A549 (cell line): ENCODE data around the gene AMOTL1.

Source experiments
- CTCF ChIP-seq: fragments of >200 bp; sonication (Bioruptor Twin); formaldehyde crosslinking; IDR thresholded peaks from 3 replicates; pipeline ENCODE4 v1.5.1; 2016
- EHMT2 ChIP-seq: fragments of 200-600 bp; sonication (generic); IDR thresholded peaks from 2 replicates; pipeline ENCODE4 v1.6.1; 2016; ENCODE audit warnings: antibody characterized with exemption, low read depth, mild to moderate bottlenecking, moderate library complexity
- EP300 ChIP-seq, 2 experiments: fragments of >200 bp; sonication (Bioruptor Twin); formaldehyde crosslinking; IDR thresholded peaks; 2 replicates in 1 of 2; 3 replicates in 1 of 2; pipeline ENCODE4 v1.6.1; 2016 to 2017
- GATA3 ChIP-seq: IDR thresholded peaks from 2 replicates; pipeline ENCODE4 v1.6.1; 2012; ENCODE audit warnings: borderline replicate concordance
- HDAC2 ChIP-seq: fragments of 200-600 bp; sonication (generic); IDR thresholded peaks from 2 replicates; pipeline ENCODE4 v1.6.1; 2016
- KDM5A ChIP-seq: fragments of 200-600 bp; sonication (generic); IDR thresholded peaks from 2 replicates; pipeline ENCODE4 v1.6.1; 2016; ENCODE audit warnings: antibody characterized with exemption, mild to moderate bottlenecking
- MYC ChIP-seq: IDR thresholded peaks from 2 replicates; pipeline ENCODE4 v1.6.1; 2012; ENCODE audit warnings: mild to moderate bottlenecking, inconsistent platforms, low read length, improper control_type of control experiment, borderline replicate concordance
- NPAS2 ChIP-seq: fragments of 250-450 bp; sonication (Bioruptor Pico); IDR thresholded peaks from 2 replicates; pipeline ENCODE4 v1.8.0; 2022; ENCODE audit warnings: mild to moderate bottlenecking, moderate library complexity, borderline replicate concordance
- PBX3 ChIP-seq: IDR thresholded peaks from 2 replicates; pipeline ENCODE4 v1.6.1; 2012
- POLR2A ChIP-seq: IDR thresholded peaks from 2 replicates; pipeline ENCODE4 v1.6.1; 2012; ENCODE audit warnings: mild to moderate bottlenecking, low read length
- RAD21 ChIP-seq, 2 experiments: fragments of >200 bp in 1 of 2; sonication (Bioruptor Twin) in 1 of 2; formaldehyde crosslinking in 1 of 2; IDR thresholded peaks in 1 of 2; conservative IDR thresholded peaks in 1 of 2; 2 replicates in 1 of 2; 3 replicates in 1 of 2; pipeline ENCODE4 v1.6.1; 2012 to 2018; ENCODE audit warnings: inconsistent platforms in 1 of 2
- REST ChIP-seq: fragments of 200-600 bp; sonication (generic); IDR thresholded peaks from 2 replicates; pipeline ENCODE4 v1.6.1; 2016; ENCODE audit warnings: antibody characterized with exemption, mild to moderate bottlenecking, moderate library complexity
- SMC3 ChIP-seq: fragments of >200 bp; sonication (Bioruptor Twin); formaldehyde crosslinking; IDR thresholded peaks from 3 replicates; pipeline ENCODE4 v1.6.1; 2018; ENCODE audit warnings: inconsistent platforms

GRCh38 chr11:94799726-94800125 lies 31.6 kb downstream of the AMOTL1 start:
- TF ChIP-seq GATA3 (no peak), CTCF (no peak), KDM5A (no peak), EP300 (IDR thresholded peaks at IDR 0.05) (no peak), POLR2A (no peak), NPAS2 (CRISPR knock-in tag) (no peak), RAD21 (conservative IDR thresholded peaks at IDR 0.05 in 1 of 2, IDR thresholded peaks at IDR 0.05 in 1 of 2) (no peak), HDAC2 (no peak), SMC3 (no peak), PBX3 (no peak), MYC (no peak), REST (no peak), EHMT2 (no peak)
